GM19193 (cell line): ENCODE measurements around the gene SLC10A4.

Source experiments
- POLR2A ChIP-seq: IDR thresholded peaks from 4 replicates; pipeline ENCODE4 v1.6.1; 2011; ENCODE audit not compliant: insufficient read depth, insufficient read length; ENCODE audit errors: extremely low read depth

Gene SLC10A4

GRCh38 chr4:48504026-48504330, 20.8 kb downstream of the SLC10A4 start:
- TF ChIP-seq POLR2A, result no peak

- no peak for TF ChIP-seq POLR2A
These were observed 21.2 kb downstream of the SLC10A4 start for GRCh38 chr4:48504352-48504751.

- no peak for TF ChIP-seq POLR2A
These were observed 23.6 kb downstream of the SLC10A4 start for GRCh38 chr4:48506716-48507115.

- TF ChIP-seq POLR2A, result no peak
These were observed 26.4 kb downstream of the SLC10A4 start for GRCh38 chr4:48509543-48509942.

GRCh38 chr4:48518143-48518542, 35.0 kb downstream of the SLC10A4 start:
- TF ChIP-seq POLR2A, result no peak

- TF ChIP-seq POLR2A, result no peak
These were observed 43.3 kb downstream of the SLC10A4 start for GRCh38 chr4:48526406-48526805.

GRCh38 chr4:48538358-48538757, 55.2 kb downstream of the SLC10A4 start:
- TF ChIP-seq POLR2A, result no peak
